ENCODE data around the gene ACSL5.

- TF ChIP-seq CTCF (IDR thresholded peaks at IDR 0.05) (no peak), ZFX (IDR thresholded peaks at IDR 0.05; ENCODE audit: borderline replicate concordance) (no peak)
Measured at GRCh38 chr10:112438356-112438755, 64.4 kb downstream of the ACSL5 start.

Measured in 22Rv1 (cell line).